Ascending aorta (tissue), 2 donors: ENCODE results near the gene STMN1. TPM values are rescaled to one million over a fixed set of nuclear protein-coding genes. Genes with fewer than 3 reads are reported as not detected.
"Not testable (repeated sequence)": the region's sequence is repeated elsewhere in the genome, so short reads cannot be mapped to it uniquely, and the experiment has no call there.

Experiments
- DNase-seq, 2 donors: peaks; one replicate each; pipeline ENCODE4 v3.0.0-alpha.2; 2019; ENCODE audit warnings: low spot score in 2 of 2
- H3K27ac ChIP-seq, 2 donors: fragments of 200-600 bp; sonication (generic); one replicate each; pipeline ENCODE4 v1.5.1; 2016 to 2017; ENCODE audit warnings: mild to moderate bottlenecking in 1 of 2
- H3K27me3 ChIP-seq: fragments of 200-600 bp; sonication (generic); one replicate; pipeline ENCODE4 v1.5.1; 2017
- H3K36me3 ChIP-seq, 2 donors: fragments of 200-600 bp; sonication (generic); one replicate each; pipeline ENCODE4 v1.5.1; 2016
- H3K4me1 ChIP-seq, 2 donors: fragments of 200-600 bp; sonication (generic); one replicate each; pipeline ENCODE4 v1.5.1; 2016 to 2017; ENCODE audit warnings: mild to moderate bottlenecking in 1 of 2
- H3K4me3 ChIP-seq, 2 donors: fragments of 200-600 bp; sonication (generic); one replicate each; pipeline ENCODE4 v1.5.1; 2016 to 2017; ENCODE audit warnings: mild to moderate bottlenecking in 1 of 2
- H3K9me3 ChIP-seq, 2 donors: fragments of 200-600 bp; sonication (generic); one replicate each; pipeline ENCODE4 v1.5.1; 2016
- CTCF ChIP-seq, 3 experiments: fragments of 200-600 bp in 2 of 3; fragments of 450-650 bp in 1 of 3; sonication (generic) in 2 of 3; IDR thresholded peaks; one replicate each; pipeline ENCODE4 v1.5.1; 2016 to 2019; ENCODE audit warnings: antibody characterized with exemption in 3 of 3, mild to moderate bottlenecking in 1 of 3, moderate library complexity in 1 of 3
- intact Hi-C: fragments of 100-400 bp; cut with DNase I; formaldehyde crosslinking; loops from one replicate; pipeline ENCODE4 v1.15.1; 2023
- total RNA-seq: library from RNA; depleted of rRNA; stranded (reverse); fragments of >200 nt; gene quantifications from one replicate; pipeline ENCODE4 v1.1.0, GENCODE V29; 2016

STMN1 gene
- total RNA-seq, 1 donor from 2014 or later, result 16.8 TPM

- Histone ChIP-seq H3K27ac (no peak overlapping the region), H3K4me3 (no peak overlapping the region), H3K9me3 (peaks cover 5 to 7% of the 10 kb centered on the region in 2 donors), H3K36me3 (no peaks in the 10 kb centered on the region), H3K4me1 (no peaks in the 10 kb centered on the region), H3K27me3 (no peaks in the 10 kb centered on the region)
- no peak for TF ChIP-seq CTCF (IDR thresholded peaks at IDR 0.05)
- DNase-seq, result no peak
- intact Hi-C loops, result no loop called here
Measured at GRCh38 chr1:25947027-25947426, 40.8 kb upstream of the STMN1 start.

- Histone ChIP-seq H3K4me3 (no peak overlapping the region), H3K27ac (no peak overlapping the region), H3K27me3 (no peaks in the 10 kb centered on the region), H3K4me1 (no peaks in the 10 kb centered on the region), H3K9me3 (peaks cover 5 to 7% of the 10 kb centered on the region in 2 donors), H3K36me3 (no peaks in the 10 kb centered on the region)
- intact Hi-C loops, result no loop called here
- DNase-seq, result no peak
- TF ChIP-seq CTCF (IDR thresholded peaks at IDR 0.05), result no peak
Measured at GRCh38 chr1:25945761-25946160, 39.5 kb upstream of the STMN1 start.

- no peak for TF ChIP-seq CTCF (IDR thresholded peaks at IDR 0.05)
- no peak for DNase-seq
- intact Hi-C loops, result no loop called here
Measured at GRCh38 chr1:25944986-25945385, 38.8 kb upstream of the STMN1 start.

GRCh38 chr1:25943511-25943910 is 37.3 kb upstream of the STMN1 start:
- H3K4me1 ChIP-seq, H3K36me3 ChIP-seq, H3K27ac ChIP-seq, H3K27me3 ChIP-seq, DNase-seq, intact Hi-C loops, H3K9me3 ChIP-seq, H3K4me3 ChIP-seq: not testable (repeated sequence)

More at GRCh38 chr1:25944986-25945385, 38.8 kb upstream of the STMN1 start:
- Histone ChIP-seq H3K4me1 (no peaks in the 10 kb centered on the region), H3K27ac (no peak overlapping the region), H3K9me3 (peaks cover 5 to 7% of the 10 kb centered on the region in 2 donors), H3K4me3 (no peak overlapping the region), H3K27me3 (no peaks in the 10 kb centered on the region), H3K36me3 (no peaks in the 10 kb centered on the region)

- Histone ChIP-seq H3K27ac (no peak overlapping the region), H3K4me3 (no peak overlapping the region), H3K27me3 (no peaks in the 10 kb centered on the region), H3K36me3 (no peaks in the 10 kb centered on the region), H3K4me1 (peaks cover 0 to 4% of the 10 kb centered on the region in 2 donors), H3K9me3 (no peaks in the 10 kb centered on the region)
- TF ChIP-seq CTCF (IDR thresholded peaks at IDR 0.05), result no peak
- no peak for DNase-seq
- intact Hi-C loops, result no loop called here
Measured at GRCh38 chr1:25936947-25937346, 30.7 kb upstream of the STMN1 start.

GRCh38 chr1:25933479-25934365 is 27.5 kb upstream of the STMN1 start:
- Histone ChIP-seq H3K9me3 (no peaks in the 10 kb centered on the region), H3K4me3 (peak overlapping the region in 1 of 2 donors; percentile 28), H3K27ac (no peak overlapping the region), H3K4me1 (peaks cover 0 to 4% of the 10 kb centered on the region in 2 donors), H3K36me3 (no peaks in the 10 kb centered on the region), H3K27me3 (no peaks in the 10 kb centered on the region)
- no peak for TF ChIP-seq CTCF (IDR thresholded peaks at IDR 0.05)
- no peak for DNase-seq
- intact Hi-C loops, result no loop called here

GRCh38 chr1:25932811-25933400 is 26.7 kb upstream of the STMN1 start:
- H3K27ac ChIP-seq, DNase-seq, H3K27me3 ChIP-seq, intact Hi-C loops, H3K9me3 ChIP-seq, H3K36me3 ChIP-seq, H3K4me1 ChIP-seq: not testable (repeated sequence)
- peak overlapping the region in 1 of 2 donors; percentile 8 for H3K4me3 ChIP-seq
